ENCODE measurements around the gene BRSK1. TPM values are rescaled to one million over a fixed set of nuclear protein-coding genes. Genes with fewer than 3 reads are reported as not detected.

BRSK1 gene
- total and polyA plus RNA-seq, 2 of the 8 experiments (the other 6 are each of a cell fraction or from before 2014, with no cell fraction given) = 27.6 to 32.7 TPM

DNA sequence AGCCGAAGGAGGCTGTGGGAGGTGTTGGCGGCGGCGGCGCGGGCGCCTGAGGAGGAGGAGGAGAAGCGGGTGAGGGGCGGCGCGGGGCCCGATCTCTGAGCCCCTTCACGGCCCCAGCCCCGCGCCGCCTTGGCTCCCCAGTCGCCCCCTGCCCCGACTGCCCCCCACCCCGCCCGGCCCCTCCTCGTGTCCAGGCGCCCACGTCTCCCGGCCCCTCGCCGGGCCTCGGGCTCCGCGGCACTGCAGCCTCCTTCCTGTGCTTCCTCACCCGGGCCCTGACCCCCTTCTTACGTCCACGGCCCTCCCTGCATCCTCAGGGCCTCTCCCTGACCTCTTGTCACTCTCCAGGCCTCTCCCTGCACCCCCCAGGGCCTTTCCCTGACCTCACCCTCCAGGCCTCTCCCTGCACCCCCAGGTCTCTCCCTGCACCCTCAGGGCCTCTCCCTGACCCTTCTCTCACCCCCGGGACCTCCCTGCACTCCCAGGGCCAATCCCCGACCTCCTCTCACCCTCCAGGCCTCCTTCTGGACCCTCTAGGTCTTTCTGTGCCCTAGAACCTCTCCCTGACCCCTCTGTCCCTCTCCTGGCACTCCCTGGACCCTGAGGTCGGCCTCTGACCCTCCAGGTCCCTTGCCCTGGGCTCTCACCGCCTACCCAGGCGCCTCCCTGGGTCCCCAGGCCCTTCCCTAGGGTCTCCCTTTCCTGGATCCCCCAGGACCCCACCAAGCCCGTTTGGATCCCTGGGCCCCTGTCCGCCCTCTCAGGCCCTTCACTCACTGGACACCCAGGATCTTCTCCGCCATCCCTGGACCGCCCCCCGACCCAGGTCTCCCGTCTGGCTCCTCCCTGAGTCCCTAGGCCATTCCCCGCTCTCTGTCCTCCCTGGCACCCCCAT is 56.3 kb downstream of the BRSK1 start (continued):
- TF ChIP-seq, protein P1, sequence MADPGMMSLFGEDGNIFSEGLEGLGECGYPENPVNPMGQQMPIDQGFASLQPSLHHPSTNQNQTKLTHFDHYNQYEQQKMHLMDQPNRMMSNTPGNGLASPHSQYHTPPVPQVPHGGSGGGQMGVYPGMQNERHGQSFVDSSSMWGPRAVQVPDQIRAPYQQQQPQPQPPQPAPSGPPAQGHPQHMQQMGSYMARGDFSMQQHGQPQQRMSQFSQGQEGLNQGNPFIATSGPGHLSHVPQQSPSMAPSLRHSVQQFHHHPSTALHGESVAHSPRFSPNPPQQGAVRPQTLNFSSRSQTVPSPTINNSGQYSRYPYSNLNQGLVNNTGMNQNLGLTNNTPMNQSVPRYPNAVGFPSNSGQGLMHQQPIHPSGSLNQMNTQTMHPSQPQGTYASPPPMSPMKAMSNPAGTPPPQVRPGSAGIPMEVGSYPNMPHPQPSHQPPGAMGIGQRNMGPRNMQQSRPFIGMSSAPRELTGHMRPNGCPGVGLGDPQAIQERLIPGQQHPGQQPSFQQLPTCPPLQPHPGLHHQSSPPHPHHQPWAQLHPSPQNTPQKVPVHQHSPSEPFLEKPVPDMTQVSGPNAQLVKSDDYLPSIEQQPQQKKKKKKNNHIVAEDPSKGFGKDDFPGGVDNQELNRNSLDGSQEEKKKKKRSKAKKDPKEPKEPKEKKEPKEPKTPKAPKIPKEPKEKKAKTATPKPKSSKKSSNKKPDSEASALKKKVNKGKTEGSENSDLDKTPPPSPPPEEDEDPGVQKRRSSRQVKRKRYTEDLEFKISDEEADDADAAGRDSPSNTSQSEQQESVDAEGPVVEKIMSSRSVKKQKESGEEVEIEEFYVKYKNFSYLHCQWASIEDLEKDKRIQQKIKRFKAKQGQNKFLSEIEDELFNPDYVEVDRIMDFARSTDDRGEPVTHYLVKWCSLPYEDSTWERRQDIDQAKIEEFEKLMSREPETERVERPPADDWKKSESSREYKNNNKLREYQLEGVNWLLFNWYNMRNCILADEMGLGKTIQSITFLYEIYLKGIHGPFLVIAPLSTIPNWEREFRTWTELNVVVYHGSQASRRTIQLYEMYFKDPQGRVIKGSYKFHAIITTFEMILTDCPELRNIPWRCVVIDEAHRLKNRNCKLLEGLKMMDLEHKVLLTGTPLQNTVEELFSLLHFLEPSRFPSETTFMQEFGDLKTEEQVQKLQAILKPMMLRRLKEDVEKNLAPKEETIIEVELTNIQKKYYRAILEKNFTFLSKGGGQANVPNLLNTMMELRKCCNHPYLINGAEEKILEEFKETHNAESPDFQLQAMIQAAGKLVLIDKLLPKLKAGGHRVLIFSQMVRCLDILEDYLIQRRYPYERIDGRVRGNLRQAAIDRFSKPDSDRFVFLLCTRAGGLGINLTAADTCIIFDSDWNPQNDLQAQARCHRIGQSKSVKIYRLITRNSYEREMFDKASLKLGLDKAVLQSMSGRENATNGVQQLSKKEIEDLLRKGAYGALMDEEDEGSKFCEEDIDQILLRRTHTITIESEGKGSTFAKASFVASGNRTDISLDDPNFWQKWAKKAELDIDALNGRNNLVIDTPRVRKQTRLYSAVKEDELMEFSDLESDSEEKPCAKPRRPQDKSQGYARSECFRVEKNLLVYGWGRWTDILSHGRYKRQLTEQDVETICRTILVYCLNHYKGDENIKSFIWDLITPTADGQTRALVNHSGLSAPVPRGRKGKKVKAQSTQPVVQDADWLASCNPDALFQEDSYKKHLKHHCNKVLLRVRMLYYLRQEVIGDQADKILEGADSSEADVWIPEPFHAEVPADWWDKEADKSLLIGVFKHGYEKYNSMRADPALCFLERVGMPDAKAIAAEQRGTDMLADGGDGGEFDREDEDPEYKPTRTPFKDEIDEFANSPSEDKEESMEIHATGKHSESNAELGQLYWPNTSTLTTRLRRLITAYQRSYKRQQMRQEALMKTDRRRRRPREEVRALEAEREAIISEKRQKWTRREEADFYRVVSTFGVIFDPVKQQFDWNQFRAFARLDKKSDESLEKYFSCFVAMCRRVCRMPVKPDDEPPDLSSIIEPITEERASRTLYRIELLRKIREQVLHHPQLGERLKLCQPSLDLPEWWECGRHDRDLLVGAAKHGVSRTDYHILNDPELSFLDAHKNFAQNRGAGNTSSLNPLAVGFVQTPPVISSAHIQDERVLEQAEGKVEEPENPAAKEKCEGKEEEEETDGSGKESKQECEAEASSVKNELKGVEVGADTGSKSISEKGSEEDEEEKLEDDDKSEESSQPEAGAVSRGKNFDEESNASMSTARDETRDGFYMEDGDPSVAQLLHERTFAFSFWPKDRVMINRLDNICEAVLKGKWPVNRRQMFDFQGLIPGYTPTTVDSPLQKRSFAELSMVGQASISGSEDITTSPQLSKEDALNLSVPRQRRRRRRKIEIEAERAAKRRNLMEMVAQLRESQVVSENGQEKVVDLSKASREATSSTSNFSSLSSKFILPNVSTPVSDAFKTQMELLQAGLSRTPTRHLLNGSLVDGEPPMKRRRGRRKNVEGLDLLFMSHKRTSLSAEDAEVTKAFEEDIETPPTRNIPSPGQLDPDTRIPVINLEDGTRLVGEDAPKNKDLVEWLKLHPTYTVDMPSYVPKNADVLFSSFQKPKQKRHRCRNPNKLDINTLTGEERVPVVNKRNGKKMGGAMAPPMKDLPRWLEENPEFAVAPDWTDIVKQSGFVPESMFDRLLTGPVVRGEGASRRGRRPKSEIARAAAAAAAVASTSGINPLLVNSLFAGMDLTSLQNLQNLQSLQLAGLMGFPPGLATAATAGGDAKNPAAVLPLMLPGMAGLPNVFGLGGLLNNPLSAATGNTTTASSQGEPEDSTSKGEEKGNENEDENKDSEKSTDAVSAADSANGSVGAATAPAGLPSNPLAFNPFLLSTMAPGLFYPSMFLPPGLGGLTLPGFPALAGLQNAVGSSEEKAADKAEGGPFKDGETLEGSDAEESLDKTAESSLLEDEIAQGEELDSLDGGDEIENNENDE (IDR thresholded peaks at IDR 0.05; ENCODE audit: insufficient replicate concordance, low read length) = no peak
- TF ChIP-seq GABPA (IDR thresholded peaks at IDR 0.05; ENCODE audit: borderline replicate concordance, insufficient read depth, low read length) (no peak), TAF7 (optimal IDR thresholded peaks at IDR 0.05; ENCODE audit: borderline replicate concordance, low read depth, low read length) (no peak), POU5F1 (IDR thresholded peaks at IDR 0.05; ENCODE audit: low read depth, low read length) (no peak)
